ENCODE data around the gene FOLR1.

FOLR1 gene

GRCh38 chr11:72236774-72237111 lies 44.8 kb downstream of the FOLR1 start:
- no peak for DNase-seq

- DNase-seq = no peak
Measured at GRCh38 chr11:72237112-72237931, 45.4 kb downstream of the FOLR1 start.

DNA sequence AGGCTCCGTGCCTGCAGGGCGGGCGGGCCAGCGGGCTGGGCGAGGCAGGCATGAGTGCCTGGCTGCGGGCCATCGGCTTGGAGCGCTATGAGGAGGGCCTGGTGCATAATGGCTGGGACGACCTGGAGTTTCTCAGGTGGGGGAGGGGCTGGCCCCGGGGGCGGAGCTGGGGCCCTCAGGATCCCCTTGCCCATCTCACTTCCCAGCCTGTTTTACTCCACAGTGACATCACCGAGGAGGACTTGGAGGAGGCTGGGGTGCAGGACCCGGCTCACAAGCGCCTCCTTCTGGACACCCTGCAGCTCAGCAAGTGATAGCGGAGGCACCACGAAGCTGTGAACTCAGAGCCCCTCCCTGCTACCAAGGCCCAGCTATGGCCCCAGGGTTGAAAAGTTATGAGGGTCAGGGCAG lies 46.1 kb downstream of the FOLR1 start:
- DNase-seq = peak; percentile 49 to 55

DNA sequence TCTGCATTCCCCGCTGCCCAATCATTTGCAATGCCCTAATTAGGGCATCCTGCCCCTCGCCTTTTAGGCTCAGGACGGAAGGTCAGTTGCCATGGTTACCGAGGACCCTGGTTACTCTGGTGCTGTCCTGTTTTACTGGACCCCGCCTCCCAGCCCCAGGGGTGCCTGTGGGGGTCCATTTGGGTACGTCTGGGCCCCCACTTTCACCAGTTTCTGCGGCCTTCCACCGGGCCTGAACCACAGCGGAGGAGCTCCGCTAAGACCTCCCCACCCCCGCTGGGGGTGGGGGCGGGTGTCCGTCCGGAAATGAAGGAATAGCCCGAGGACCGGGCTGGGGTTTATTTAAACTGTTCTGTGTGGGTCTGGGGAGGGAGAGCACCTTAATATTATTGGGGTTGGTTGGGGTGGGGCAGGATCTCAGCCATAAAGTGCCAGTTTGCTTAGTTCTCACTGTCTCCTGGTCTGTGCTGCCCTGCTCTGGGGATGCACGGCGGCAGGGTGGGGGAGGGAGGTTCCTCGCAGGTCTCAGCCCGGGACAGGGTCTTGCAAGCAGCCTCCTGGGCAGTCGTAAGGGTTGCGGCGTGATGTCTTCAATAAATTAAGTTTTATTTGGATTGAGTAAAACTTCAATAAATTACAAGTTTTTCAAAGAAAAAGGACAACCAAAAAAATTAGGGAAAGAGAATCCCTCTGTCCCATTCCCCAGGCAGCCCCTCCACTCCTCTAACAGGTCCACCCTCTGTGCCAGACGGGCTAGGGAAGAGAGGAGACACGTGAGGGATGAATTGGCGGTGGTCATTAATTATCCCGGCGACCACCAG lies 46.8 kb downstream of the FOLR1 start:
- DNase-seq = no peak

GRCh38 chr11:72239313-72239848 lies 47.4 kb downstream of the FOLR1 start:
- peak in 1 of 2 donors; percentile 22 for DNase-seq

DNA sequence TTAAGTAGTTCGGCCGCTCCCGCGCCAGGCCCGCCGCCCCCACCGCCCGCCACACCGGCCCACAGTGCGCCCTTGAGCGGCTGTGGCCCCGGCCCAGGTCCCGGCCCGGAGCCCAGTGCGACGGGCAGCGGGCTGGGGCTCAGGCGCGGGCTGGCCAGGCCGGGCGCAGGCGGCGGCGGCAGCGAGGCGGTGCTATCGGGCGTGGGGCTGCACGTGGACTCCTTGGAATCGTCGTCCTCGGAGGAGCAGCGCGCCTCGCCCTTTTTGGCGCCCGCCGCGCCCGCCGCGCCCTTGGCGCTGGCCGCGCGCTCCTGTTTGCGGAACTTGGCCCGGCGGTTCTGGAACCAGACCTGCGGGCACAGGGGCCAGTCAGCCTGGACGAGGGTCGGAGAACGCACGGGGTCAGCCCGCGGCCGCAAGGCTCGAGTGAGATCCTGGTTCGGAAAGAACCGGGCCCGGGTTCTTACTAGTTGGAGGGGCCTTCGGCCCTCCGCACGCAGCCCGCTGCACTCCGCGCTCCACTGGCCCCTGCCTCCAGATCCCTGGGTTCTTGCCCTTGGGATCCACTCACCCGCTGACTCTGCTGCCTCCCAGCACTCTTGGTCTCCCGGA lies 48.0 kb downstream of the FOLR1 start:
- DNase-seq = peak in 1 of 2 donors; percentile 39

DNA sequence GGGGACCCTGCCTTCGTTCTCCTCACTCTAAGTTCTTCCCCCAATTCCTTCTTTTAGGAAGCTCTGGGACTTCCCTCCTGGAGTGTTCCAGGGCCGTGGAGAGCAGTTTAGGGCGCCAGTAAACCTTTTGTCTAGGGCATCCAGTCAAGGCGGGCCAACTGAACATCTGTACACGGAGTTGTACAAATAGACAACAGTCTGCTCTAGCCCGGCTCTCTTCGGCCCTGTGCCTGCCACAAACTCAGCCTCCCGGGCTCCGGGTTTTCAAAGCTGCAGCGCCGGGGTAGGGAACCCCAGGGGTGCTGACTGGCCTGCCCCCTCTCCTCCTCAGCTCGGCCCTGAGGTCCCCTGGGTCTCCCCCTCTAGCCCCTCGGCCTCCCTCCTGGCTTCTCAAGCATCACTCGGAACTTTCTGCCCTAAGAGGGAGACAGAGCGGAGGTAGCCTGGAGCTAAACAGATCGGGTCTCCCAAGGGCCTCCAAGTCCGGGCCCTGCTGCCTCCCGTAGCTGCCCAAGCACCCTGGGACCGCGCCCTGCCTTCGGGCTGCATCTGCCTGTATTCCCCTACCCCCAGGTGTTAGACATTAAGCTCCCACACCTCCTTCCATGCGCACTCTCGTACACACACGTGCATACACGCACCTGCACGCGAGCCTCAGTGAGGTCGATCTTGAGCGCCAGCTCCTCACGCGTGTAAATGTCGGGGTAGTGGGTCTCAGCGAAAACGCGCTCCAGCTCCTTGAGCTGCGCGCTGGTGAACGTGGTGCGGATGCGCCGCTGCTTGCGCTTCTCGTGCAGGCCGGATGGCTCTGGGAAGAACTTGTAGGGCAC lies 48.7 kb downstream of the FOLR1 start:
- DNase-seq = no peak

- DNase-seq = no peak
Measured at GRCh38 chr11:72241291-72241781, 49.4 kb downstream of the FOLR1 start.

- DNase-seq = no peak
Measured at GRCh38 chr11:72242141-72242540, 50.2 kb downstream of the FOLR1 start.

GRCh38 chr11:72243173-72244059 lies 51.5 kb downstream of the FOLR1 start:
- no peak for DNase-seq

- no peak for DNase-seq
Measured at GRCh38 chr11:72244060-72244360, 52.1 kb downstream of the FOLR1 start, which contains the start of gene PHOX2A. PHOX2A (minus strand) TSS chr11:72244176; CDS start chr11:72244004, 172 bp downstream.

DNA sequence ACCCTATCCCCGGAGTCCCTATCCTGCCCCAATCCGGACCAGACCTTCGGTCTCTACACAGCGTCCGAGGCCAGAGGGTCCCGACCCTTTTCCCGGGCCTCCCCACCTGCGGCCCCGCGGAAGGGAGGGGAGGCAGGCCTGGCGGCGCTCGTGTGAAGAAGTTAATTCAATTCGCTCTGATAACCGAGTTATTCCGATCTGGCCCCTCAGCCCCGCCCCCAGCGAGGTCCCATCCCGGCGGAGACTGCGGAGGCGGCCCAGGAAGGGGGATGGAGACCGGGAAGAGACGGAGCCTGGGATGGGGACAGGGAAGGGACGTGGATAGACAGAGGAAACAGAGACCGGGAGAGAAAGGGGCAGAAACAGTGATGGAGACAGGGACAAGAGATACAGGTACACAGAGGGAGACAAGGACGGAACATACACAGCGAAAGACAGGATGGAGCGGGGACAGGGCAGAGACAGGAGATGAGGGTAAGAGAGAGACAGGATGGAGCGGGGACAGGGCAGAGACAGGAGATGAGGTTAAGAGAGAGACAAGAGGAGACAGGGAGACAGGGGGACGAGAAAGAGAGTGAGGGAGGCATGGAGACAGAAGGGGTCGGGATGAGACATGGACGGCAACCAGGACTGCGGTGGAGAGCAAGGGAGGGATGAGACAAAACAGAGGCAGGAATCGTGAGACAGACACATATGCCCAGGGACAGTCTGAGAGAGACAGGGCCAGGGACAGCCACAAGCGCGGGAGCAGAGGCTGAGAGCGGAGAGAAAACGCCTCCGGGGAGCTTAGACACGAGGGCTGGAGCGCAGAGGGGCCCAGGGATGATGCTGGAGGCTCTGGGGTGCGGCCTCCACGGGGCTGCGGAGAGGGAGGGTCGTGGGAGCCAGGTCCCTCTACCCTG lies 52.7 kb downstream of the FOLR1 start:
- DNase-seq = no peak

GRCh38 chr11:72245263-72245816 lies 53.4 kb downstream of the FOLR1 start:
- no peak for DNase-seq
